ENCODE results near the gene ADAMTS2. TPM values are rescaled to one million over a fixed set of nuclear protein-coding genes. Genes with fewer than 3 reads are reported as not detected.

The ADAMTS2 gene
- total RNA-seq, 1 donor from 2014 or later = 152 TPM

- no peak for DNase-seq (ENCODE audit: low spot score)
Measured at GRCh38 chr5:179180061-179180610, 165.1 kb downstream of the ADAMTS2 start.

- no peak for DNase-seq (ENCODE audit: low spot score)
Measured at GRCh38 chr5:179177711-179178575, 167.3 kb downstream of the ADAMTS2 start.

DNA sequence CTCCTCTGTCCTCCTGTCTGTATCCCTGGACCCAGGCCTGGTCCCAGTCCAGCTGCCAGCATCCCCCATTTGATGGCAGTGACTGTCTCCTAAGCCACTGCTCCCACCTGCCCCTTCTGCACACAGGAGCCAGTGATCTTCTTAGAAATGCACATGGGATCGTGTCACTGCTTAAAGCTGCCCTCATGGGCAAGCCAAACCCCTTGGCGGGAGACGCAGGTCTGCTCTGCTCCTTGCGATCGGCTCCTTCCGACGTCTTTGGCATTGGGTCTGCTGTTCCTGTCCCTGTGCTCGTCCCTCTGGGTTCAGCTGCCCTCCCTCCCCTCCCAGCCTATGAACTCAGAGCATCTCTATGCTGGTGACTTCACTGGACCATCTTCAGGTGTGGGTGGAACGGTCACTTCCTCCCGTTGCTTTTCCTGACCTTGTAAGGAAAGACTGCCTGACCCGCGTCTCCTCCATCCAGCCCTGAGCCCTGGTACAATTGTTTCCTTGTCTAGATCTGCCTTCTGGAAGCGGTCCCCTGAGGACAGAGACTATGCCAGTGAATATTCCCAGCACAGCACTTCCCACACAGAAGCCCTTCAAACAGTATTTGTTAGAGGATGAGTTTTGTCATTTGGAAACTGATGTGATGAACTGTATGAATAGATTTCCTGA is 168.6 kb downstream of the ADAMTS2 start:
- no peak for DNase-seq (ENCODE audit: low spot score)

DNA sequence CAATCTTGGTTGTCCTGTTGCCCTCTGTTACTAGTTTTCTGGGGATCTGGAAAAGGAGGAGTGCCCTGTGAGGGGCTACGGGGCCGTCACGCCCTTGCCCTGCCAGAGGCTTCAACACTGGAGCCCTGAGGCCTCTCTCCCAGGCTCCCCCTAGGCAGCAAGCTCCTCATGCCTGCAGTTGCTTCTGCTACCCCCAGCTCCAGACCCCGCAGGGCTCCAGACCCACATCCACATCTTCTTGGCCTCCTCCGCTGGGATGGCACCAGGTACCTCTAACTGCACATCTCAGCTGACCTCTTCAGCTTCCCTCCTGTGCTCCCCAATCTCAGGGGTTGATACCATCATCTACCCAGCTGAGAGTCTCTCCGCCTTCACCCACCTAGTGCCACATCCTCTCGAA is 169.1 kb downstream of the ADAMTS2 start:
- DNase-seq (ENCODE audit: low spot score) = no peak

- no peak for DNase-seq (ENCODE audit: low spot score)
Measured at GRCh38 chr5:179171816-179172745, 173.2 kb downstream of the ADAMTS2 start.

DNA sequence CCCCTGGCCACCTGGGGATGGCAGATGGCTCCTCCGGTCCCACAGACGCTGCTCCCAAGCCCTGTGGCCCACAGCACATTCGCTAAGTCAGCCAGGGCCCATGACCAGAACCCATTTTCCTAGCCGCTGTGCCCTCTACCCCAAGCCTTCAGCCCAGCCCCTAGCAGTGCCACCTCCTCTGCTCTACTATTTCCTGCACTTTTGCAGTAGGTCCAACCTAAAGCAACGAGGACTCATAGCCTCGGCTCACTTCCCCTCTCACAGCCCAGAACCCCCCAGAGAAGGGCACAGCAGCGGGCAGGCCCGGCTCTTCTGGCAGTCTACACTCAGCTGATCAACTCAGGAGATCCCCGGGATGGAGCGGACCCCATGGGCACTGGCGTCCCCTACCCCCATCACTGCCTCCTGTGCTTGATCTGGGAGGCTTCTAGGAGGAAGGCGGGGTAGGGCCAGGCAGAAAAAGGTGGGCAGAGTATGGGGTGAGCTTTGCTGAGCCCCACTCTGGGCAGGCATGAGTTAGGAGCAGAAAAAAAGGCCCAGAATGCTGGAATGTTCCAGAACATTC is 173.9 kb downstream of the ADAMTS2 start:
- no peak for DNase-seq (ENCODE audit: low spot score)

- DNase-seq (ENCODE audit: low spot score) = peak; percentile 27
Measured at GRCh38 chr5:179170606-179171005, 174.7 kb downstream of the ADAMTS2 start.

DNA sequence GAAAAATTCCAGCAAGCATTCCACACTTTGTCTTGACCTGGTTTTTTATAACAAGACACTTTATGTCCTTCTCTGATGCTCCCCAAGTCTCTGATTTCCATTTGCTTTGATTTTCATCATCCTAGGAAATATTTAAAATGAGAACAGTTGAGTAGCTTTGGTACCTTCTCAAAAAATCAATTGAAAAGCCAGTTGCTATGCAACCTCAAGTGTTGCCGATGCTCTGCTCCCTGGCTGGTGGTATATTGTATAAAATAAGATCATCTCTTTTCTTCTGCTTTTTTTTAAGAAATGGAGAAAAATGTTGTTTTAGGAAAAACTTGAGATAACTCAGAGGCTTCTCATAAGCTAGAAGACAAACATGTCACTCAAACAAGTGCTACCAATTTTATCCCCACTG is 175.4 kb downstream of the ADAMTS2 start:
- DNase-seq (ENCODE audit: low spot score) = no peak

GRCh38 chr5:179168664-179169063 is 176.6 kb downstream of the ADAMTS2 start:
- peak; percentile 50 for DNase-seq (ENCODE audit: low spot score)

DNA sequence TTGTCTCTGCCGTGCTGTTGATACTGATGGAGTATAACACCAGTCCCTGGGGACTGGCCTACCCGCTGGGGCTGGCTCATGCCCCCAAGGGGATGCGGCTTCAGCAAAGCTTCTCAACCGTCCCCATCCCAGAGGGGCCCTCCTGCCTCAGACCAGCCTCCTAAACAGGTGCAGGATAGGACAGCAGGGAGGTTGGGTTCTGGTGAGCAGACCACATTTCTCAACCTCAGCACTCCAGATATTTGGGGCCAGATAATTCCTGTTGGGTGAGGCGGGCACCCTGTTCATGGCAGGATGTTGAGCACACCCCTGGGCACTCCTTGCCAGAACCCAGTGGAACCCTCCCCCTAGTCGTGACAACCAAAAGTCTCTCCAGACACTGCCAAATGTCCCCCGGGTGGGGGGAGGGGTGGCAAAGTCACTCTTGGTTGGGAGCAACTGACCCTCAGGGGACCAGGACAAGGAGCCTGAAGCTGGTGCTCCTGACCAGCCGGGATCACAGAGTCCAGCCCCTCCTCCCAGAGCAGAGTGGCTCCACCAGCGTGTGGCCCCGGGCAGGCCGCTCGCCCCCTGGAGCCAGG is 177.3 kb downstream of the ADAMTS2 start:
- no peak for DNase-seq (ENCODE audit: low spot score)

- DNase-seq (ENCODE audit: low spot score) = peak; percentile 57
Measured at GRCh38 chr5:179166886-179167841, 178.1 kb downstream of the ADAMTS2 start.

DNA sequence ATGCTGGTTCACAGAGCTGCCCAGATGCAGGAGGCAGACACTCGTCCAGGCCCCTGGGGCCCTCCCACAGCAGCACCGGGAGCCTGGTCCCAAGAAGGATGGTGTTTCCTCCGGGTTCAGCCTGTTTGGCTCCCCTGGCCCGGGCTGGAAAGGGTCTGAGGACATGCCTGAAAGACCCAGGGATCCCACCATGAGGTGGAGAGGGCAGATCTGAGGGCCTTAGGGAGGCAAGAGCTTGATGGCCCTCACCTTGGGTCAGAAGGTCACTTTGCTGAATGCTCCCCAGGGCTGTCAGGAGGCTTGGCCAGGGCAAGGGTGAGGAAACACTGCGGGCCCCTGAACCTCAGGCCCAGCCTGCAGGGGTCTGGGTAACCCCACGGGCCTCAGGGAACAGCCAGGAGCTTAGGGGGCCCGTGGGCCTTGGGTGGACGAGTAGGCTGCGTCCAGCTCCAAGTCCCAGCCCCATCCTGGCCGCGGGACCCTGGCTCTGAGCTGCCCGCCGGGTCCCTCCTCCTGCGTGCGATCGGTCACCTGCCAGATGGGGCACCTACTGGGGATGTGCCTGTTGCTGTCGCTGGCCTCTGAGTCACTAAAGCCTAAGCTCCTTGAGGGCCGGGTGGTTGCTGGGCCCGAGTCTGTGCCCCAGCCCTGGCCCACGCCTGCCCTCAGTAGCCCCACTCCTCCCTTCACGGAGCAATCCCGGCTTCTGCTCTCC is 178.9 kb downstream of the ADAMTS2 start:
- DNase-seq (ENCODE audit: low spot score) = no peak

- no peak for DNase-seq (ENCODE audit: low spot score)
Measured at GRCh38 chr5:179165421-179166170, 179.7 kb downstream of the ADAMTS2 start.

DNA sequence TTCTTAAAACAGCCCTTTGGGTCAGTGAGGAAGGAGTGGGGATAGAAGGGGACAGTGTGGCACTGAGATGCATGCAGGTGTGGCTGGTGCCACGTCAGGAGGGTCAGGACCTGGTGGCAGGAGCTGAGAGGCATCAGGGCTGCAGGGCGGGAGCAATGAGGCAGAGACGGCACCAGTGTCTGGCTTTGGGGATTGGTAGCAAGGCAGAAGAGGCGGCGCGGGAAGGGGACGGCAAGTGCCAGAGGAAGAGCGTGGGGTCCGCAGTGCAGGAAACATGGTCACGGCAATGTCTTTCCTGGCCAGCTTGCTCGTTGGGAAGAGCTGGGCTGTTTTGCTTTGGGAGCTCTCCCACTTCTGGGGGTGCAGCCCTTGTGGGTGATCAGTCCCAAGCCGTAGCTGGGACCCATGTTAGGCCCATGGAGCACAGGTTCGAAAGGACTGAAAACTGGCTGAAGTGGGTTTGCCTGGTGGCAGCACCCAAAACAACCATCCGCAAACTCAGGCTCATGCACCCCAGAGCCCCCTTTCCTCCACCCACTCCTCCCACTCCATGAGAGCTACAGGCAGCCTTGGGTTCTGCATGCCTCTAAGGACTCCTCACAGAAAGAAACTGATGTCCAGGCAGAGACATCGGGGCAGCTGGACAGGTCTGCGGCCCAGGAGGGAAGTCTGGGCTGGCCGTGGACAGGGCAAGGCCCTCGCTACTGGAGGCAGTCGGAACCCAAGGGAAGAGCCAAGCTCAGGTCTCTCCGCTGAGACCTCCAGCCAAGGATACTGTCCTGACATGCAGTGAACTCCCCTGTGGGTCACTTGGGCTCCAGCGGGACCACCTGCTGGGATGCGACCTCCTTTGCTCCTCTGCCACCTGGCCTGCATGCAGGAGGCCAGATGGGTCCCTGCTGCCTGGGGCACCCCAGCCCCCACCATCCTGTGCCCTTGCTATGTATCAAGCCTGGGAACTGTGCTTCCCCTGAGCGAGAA is 180.6 kb downstream of the ADAMTS2 start:
- no peak for DNase-seq (ENCODE audit: low spot score)

DNA sequence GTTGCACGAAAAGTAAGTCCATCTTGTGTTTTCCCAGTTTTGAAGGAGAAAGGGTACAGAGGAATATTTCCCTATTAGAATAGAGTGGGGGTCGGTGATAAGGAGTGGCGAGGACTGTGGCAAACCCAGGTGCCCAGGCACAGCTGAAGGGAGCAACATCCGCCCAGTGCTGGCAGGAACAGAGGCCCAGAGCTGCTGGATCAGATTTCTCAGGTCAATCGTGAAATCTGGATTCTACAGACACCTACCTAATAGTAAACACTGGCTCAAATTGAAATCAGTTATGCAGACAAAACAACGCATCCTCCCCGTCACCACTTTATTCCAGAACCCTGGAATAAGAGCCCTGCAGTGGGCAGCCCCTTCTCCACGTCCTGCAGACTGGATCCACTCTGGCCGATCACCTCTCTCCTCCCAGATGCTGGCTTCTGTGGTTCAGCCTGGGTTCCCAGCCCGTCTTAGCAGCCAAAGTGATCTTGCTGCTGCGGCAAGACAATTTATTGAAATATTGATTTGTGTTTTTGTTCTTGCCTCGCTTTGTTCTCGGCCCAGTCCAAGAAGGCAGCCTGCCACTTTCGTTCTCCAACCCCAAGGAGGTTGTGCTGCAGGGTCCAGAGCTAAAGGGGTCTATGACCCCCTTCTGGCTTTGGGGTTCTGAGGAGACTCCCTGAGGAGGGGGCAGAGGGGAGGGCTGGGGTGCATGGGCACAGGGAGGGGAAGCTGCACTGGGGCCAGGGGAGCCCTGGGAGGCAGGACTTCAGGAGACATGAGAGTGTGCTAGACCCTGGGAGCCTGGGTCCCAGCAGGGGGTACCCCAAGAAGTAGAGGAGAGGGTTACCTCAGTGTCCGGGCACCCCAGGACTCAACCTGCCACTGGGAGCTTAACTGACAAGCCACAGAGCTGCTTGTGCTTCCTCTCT is 181.8 kb downstream of the ADAMTS2 start:
- no peak for DNase-seq (ENCODE audit: low spot score)

All from umbilical cord (tissue), 2 donors.